ENCODE results near the gene TMEM52. TPM values are rescaled to one million over a fixed set of nuclear protein-coding genes. Genes with fewer than 3 reads are reported as not detected.

TMEM52 gene
- total and polyA plus RNA-seq, 9 of the 15 experiments (the other 6 are each of a cell fraction or from before 2014, with no cell fraction given), result 0.37 to 22.5 (median 6.8) TPM

DNA sequence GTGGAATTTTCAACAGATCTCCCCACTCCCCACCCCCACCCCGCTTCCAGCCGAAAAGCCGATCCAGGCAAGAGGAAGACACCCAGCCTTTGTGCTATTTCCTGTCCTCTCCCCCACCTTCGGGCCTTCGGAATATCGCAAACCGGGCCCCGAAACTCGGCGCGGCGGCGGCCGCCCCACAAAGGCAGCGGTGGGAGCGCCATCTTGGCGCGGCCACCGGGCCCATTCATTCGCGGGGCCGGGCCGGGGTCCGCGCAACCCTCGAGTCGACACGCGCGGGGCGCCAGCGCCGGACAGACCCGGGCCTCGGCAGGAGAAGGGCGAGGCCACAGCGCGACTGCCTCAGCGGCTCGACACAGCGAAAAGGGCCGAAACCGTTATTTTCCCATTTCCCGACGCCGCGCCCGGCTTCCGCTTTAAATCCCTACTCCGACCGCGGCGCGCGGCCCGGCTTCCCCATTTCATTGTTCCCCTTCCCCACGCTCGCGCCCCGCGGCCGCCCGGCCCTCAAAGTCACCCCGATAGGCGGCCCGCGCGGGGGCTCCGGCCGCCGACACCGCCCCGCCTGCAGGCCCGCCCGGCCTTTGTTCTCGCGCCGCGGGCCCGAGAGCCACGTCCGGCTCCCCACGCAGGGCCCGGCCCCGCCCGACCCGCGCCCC, 29.1 kb downstream of the TMEM52 start (continued):
- TF ChIP-seq L3MBTL2 (IDR thresholded peaks at IDR 0.05) (peak; percentile 49), RBBP5 (IDR thresholded peaks at IDR 0.05; ENCODE audit: borderline replicate concordance, insufficient read depth, low read length, poor library complexity, severe bottlenecking) (peak; percentile 74), STAG1 (CRISPR knock-in tag; IDR thresholded peaks at IDR 0.05; ENCODE audit: borderline replicate concordance) (peak; percentile 33; the same call in 1 of the 2 replicates), CHD1 (IDR thresholded peaks at IDR 0.05; ENCODE audit: low read length) (peak; percentile 96), SMARCA4 (IDR thresholded peaks at IDR 0.05) (0 out of 2 replicates have a peak, but pooled peaks have one; percentile 2), YY1 (IDR thresholded peaks at IDR 0.05; ENCODE audit: borderline replicate concordance in 1 of 3, control insufficient read depth in 1 of 3, extremely low read depth in 1 of 3, insufficient read depth in 3 of 3, insufficient read length in 1 of 3, insufficient replicate concordance in 2 of 3, low read depth in 1 of 3, low read length in 2 of 3) (peak; percentile 72 to 97 (median 90))
- TF ChIP-seq, protein P1, sequence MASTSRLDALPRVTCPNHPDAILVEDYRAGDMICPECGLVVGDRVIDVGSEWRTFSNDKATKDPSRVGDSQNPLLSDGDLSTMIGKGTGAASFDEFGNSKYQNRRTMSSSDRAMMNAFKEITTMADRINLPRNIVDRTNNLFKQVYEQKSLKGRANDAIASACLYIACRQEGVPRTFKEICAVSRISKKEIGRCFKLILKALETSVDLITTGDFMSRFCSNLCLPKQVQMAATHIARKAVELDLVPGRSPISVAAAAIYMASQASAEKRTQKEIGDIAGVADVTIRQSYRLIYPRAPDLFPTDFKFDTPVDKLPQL (IDR thresholded peaks at IDR 0.05; ENCODE audit: extremely low read depth, insufficient read length), result no peak
- TF ChIP-seq, protein P2, sequence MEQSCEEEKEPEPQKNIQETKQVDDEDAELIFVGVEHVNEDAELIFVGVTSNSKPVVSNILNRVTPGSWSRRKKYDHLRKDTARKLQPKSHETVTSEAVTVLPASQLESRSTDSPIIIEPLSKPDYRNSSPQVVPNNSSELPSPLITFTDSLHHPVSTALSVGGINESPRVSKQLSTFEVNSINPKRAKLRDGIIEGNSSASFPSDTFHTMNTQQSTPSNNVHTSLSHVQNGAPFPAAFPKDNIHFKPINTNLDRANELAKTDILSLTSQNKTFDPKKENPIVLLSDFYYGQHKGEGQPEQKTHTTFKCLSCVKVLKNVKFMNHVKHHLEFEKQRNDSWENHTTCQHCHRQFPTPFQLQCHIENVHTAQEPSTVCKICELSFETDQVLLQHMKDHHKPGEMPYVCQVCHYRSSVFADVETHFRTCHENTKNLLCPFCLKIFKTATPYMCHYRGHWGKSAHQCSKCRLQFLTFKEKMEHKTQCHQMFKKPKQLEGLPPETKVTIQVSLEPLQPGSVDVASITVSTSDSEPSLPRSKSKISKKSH (CRISPR knock-in tag; IDR thresholded peaks at IDR 0.05), result no peak
- TF ChIP-seq, protein P3, sequence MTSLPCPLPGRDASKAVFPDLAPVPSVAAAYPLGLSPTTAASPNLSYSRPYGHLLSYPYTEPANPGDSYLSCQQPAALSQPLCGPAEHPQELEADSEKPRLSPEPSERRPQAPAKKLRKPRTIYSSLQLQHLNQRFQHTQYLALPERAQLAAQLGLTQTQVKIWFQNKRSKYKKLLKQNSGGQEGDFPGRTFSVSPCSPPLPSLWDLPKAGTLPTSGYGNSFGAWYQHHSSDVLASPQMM (CRISPR knock-in tag; IDR thresholded peaks at IDR 0.05), result no peak
- TF ChIP-seq, protein P4, sequence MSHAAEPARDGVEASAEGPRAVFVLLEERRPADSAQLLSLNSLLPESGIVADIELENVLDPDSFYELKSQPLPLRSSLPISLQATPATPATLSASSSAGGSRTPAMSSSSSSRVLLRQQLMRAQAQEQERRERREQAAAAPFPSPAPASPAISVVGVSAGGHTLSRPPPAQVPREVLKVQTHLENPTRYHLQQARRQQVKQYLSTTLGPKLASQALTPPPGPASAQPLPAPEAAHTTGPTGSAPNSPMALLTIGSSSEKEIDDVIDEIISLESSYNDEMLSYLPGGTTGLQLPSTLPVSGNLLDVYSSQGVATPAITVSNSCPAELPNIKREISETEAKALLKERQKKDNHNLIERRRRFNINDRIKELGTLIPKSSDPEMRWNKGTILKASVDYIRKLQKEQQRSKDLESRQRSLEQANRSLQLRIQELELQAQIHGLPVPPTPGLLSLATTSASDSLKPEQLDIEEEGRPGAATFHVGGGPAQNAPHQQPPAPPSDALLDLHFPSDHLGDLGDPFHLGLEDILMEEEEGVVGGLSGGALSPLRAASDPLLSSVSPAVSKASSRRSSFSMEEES (CRISPR knock-in tag; IDR thresholded peaks at IDR 0.05), result no peak
- TF ChIP-seq, protein P5, sequence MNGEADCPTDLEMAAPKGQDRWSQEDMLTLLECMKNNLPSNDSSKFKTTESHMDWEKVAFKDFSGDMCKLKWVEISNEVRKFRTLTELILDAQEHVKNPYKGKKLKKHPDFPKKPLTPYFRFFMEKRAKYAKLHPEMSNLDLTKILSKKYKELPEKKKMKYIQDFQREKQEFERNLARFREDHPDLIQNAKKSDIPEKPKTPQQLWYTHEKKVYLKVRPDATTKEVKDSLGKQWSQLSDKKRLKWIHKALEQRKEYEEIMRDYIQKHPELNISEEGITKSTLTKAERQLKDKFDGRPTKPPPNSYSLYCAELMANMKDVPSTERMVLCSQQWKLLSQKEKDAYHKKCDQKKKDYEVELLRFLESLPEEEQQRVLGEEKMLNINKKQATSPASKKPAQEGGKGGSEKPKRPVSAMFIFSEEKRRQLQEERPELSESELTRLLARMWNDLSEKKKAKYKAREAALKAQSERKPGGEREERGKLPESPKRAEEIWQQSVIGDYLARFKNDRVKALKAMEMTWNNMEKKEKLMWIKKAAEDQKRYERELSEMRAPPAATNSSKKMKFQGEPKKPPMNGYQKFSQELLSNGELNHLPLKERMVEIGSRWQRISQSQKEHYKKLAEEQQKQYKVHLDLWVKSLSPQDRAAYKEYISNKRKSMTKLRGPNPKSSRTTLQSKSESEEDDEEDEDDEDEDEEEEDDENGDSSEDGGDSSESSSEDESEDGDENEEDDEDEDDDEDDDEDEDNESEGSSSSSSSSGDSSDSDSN (IDR thresholded peaks at IDR 0.05; ENCODE audit: borderline replicate concordance in 1 of 2, low read depth in 2 of 2, low read length in 2 of 2), result peak in 1 of 2 experiments; percentile 21; a peak in 1 of 4 replicates
- TF ChIP-seq, protein P6, sequence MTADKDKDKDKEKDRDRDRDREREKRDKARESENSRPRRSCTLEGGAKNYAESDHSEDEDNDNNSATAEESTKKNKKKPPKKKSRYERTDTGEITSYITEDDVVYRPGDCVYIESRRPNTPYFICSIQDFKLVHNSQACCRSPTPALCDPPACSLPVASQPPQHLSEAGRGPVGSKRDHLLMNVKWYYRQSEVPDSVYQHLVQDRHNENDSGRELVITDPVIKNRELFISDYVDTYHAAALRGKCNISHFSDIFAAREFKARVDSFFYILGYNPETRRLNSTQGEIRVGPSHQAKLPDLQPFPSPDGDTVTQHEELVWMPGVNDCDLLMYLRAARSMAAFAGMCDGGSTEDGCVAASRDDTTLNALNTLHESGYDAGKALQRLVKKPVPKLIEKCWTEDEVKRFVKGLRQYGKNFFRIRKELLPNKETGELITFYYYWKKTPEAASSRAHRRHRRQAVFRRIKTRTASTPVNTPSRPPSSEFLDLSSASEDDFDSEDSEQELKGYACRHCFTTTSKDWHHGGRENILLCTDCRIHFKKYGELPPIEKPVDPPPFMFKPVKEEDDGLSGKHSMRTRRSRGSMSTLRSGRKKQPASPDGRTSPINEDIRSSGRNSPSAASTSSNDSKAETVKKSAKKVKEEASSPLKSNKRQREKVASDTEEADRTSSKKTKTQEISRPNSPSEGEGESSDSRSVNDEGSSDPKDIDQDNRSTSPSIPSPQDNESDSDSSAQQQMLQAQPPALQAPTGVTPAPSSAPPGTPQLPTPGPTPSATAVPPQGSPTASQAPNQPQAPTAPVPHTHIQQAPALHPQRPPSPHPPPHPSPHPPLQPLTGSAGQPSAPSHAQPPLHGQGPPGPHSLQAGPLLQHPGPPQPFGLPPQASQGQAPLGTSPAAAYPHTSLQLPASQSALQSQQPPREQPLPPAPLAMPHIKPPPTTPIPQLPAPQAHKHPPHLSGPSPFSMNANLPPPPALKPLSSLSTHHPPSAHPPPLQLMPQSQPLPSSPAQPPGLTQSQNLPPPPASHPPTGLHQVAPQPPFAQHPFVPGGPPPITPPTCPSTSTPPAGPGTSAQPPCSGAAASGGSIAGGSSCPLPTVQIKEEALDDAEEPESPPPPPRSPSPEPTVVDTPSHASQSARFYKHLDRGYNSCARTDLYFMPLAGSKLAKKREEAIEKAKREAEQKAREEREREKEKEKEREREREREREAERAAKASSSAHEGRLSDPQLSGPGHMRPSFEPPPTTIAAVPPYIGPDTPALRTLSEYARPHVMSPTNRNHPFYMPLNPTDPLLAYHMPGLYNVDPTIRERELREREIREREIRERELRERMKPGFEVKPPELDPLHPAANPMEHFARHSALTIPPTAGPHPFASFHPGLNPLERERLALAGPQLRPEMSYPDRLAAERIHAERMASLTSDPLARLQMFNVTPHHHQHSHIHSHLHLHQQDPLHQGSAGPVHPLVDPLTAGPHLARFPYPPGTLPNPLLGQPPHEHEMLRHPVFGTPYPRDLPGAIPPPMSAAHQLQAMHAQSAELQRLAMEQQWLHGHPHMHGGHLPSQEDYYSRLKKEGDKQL (CRISPR knock-in tag; IDR thresholded peaks at IDR 0.05; ENCODE audit: borderline replicate concordance), result no peak

Data from K562 (cell line).